Left lung (tissue), 14 donors: ENCODE measurements around the gene ADGRG3. TPM values are rescaled to one million over a fixed set of nuclear protein-coding genes. Genes with fewer than 3 reads are reported as not detected.

Experiments used
- ATAC-seq: fragments of 200-7000 bp; cut with Tn5 transposase; one replicate; pipeline ENCODE4 v1.9.1; 2020; ENCODE audit warnings: moderate library complexity
- DNase-seq, 4 donors: peaks; one replicate each; pipeline ENCODE4 v3.0.0-alpha.2; 2013 to 2020
- H3K27ac ChIP-seq, 2 donors: fragments of 200-600 bp; sonication (generic) in 1 of 2; one replicate each; pipeline versions ENCODE4 v1.5.0 to v1.8.0; 2020 to 2021
- H3K27me3 ChIP-seq, 2 donors: fragments of 200-600 bp; sonication (generic) in 1 of 2; one replicate each; pipeline versions ENCODE4 v1.5.0 to v1.8.0; 2020 to 2021
- H3K36me3 ChIP-seq, 2 donors: fragments of 200-600 bp; sonication (generic) in 1 of 2; one replicate each; pipeline versions ENCODE4 v1.5.0 to v1.8.0; 2020 to 2021
- H3K4me1 ChIP-seq, 2 donors: fragments of 200-600 bp; one replicate each; pipeline ENCODE4 v1.8.0; 2021
- H3K4me3 ChIP-seq, 2 donors: fragments of 200-600 bp; sonication (generic) in 1 of 2; one replicate each; pipeline versions ENCODE4 v1.5.0 to v1.8.0; 2020 to 2021; ENCODE audit warnings: mild to moderate bottlenecking in 1 of 2
- H3K9me3 ChIP-seq, 2 donors: fragments of 200-600 bp; sonication (generic) in 1 of 2; one replicate each; pipeline versions ENCODE4 v1.5.0 to v1.8.0; 2020 to 2021
- CTCF ChIP-seq, 2 donors: fragments of 200-600 bp; sonication (generic) in 1 of 2; IDR thresholded peaks; one replicate each; pipeline versions ENCODE4 v1.5.0 to v1.8.0; 2021; ENCODE audit warnings: antibody characterized with exemption in 2 of 2
- intact Hi-C, 2 donors: fragments of 100-400 bp; cut with DNase I; formaldehyde crosslinking; loops; one replicate each; pipeline versions ENCODE4 v1.11.2 to v1.14.2; 2022
- long read RNA-seq, 12 donors: library from polyadenylated mRNA in 2 of 12; unstranded in 2 of 12; transcript quantifications; one replicate each; pipeline ENCODE4 v2.0.0 and lab custom pipeline, GENCODE V29; 2019 to 2026
- polyA plus RNA-seq, 6 donors: library from polyadenylated mRNA; unstranded; fragments of 120-200 nt; gene quantifications; one replicate each; pipeline ENCODE4 v1.2.1, GENCODE V29; 2013; ENCODE audit not compliant: insufficient read length in 6 of 6
- total RNA-seq, 2 donors: library from RNA; stranded (reverse); fragmentation: NEBNext Ultra II Directional; extraction: Animal tissue kit (Norgen Biotek cat#: 25700); gene quantifications; one replicate each; pipeline ENCODE4 v1.2.1, GENCODE V29; 2021
- donor health status: DM: no; HTN: yes; CAD: no.
- donor health status: DM: no; HTN: no; CAD: no.

The ADGRG3 gene, protein sequence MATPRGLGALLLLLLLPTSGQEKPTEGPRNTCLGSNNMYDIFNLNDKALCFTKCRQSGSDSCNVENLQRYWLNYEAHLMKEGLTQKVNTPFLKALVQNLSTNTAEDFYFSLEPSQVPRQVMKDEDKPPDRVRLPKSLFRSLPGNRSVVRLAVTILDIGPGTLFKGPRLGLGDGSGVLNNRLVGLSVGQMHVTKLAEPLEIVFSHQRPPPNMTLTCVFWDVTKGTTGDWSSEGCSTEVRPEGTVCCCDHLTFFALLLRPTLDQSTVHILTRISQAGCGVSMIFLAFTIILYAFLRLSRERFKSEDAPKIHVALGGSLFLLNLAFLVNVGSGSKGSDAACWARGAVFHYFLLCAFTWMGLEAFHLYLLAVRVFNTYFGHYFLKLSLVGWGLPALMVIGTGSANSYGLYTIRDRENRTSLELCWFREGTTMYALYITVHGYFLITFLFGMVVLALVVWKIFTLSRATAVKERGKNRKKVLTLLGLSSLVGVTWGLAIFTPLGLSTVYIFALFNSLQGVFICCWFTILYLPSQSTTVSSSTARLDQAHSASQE
- total RNA-seq (10 to 100 TPM in 1 of 2 donors, 1 to 10 TPM in 1; 1.1 to 29.8 TPM), polyA plus RNA-seq (1 to 10 TPM in 4 of 6 donors, under 1 TPM in 2; 0.70 to 1.9 (median 1.1) TPM)
- long read RNA-seq, donor 1, result 0 reads
- long read RNA-seq, donor 2, result 0 reads
- long read RNA-seq, donor 3, partial matches to known transcripts, result 0 of 1 reads
- long read RNA-seq, donor 3, other reads (novel, unspliced or antisense), result 0 of 1 reads
- long read RNA-seq, donor 4, result 0 reads
- long read RNA-seq, donor 5, result 0 reads
- long read RNA-seq, donor 6, result 0 reads
- long read RNA-seq, donor 7, result 0 reads
- long read RNA-seq, donor 8, result 0 reads
- long read RNA-seq, donor 9, result 0 reads
- long read RNA-seq, donor 10, transcript ADGRG3-201 (12 exons, 2,728 nt), result major isoform, 7 of 13 reads
- long read RNA-seq, donor 10, partial matches to known transcripts, result 4 of 13 reads
- long read RNA-seq, donor 10, other reads (novel, unspliced or antisense), result 2 of 13 reads
- long read RNA-seq, donor 11, result 0 reads
- long read RNA-seq, donor 12, result 0 reads

- DNase-seq, result peak in 1 of 4 donors; percentile 91
- H3K27ac ChIP-seq, result peak within 1 kb of the TSS in 1 of 2 donors; percentile 86
Observed at GRCh38 chr16:57668263-57668571, at the start of gene ADGRG3. ADGRG3 (plus strand) TSS chr16:57668306; CDS start chr16:57668348, 42 bp downstream.

GRCh38 chr16:57619133-57619605 is 48.9 kb upstream of the ADGRG3 start:
- Histone ChIP-seq H3K36me3 (no peaks in the 10 kb centered on the region), H3K9me3 (no peaks in the 10 kb centered on the region), H3K4me1 (peaks cover 3 to 5% of the 10 kb centered on the region in 2 donors), H3K27me3 (no peaks in the 10 kb centered on the region), H3K4me3 (no peak overlapping the region), H3K27ac (no peak overlapping the region)
- ATAC-seq (no peak), DNase-seq (peak in 1 of 4 donors; percentile 29)
- TF ChIP-seq CTCF (IDR thresholded peaks at IDR 0.05), result no peak
- intact Hi-C loops, result no loop called here

More at GRCh38 chr16:57668263-57668571, at the start of gene ADGRG3:
- Histone ChIP-seq H3K9me3 (no peaks in the 10 kb centered on the region), H3K4me1 (peaks cover 0 to 32% of the 10 kb centered on the region in 2 donors), H3K27me3 (peaks cover 0 to 6% of the 10 kb centered on the region in 2 donors), H3K36me3 (peaks cover 0 to 9% of the 10 kb centered on the region in 2 donors), H3K4me3 (peak within 1 kb of the TSS in 1 of 2 donors; percentile 39)
- TF ChIP-seq CTCF (IDR thresholded peaks at IDR 0.05), result no peak
- no peak for ATAC-seq
- intact Hi-C loops, result no loop called here

DNA sequence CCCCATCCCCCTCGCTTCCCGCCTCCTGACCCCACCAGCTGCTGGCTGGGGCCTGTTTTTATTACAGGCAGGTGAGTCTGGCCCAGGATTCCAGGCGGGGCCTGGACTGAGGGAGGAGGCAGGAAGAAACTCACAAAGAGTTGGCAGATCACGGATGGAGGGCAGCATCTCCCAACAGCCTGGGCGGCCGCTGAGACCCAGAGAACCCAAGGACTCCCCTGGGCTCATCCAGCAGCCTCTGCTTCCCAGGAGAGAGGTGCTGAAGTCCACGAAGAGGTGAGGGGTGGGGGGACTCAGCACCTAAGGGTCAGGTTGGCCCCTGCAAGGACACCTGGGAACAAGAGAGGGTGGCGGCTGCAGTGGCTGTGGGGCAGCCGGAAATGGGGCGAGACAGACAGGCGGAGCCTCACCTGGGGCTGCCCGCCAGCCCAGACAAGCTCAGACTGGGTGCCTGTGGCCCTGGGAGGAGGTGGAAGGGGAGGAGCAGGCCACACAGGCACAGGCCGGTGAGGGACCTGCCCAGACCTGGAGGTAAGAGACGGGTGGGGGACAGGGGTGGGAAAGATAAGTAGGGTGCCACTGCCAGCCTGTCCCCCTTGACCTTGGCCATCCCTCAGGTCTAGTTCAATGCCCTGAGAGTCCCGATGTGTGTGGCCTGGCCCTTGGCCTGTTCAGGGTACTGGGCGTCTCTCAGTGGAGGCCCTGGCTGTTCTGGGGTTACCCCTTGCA is 48.3 kb upstream of the ADGRG3 start:
- Histone ChIP-seq H3K4me1 (peaks cover 3 to 5% of the 10 kb centered on the region in 2 donors), H3K27me3 (no peaks in the 10 kb centered on the region), H3K27ac (peak overlapping the region; percentile 14 to 70), H3K9me3 (no peaks in the 10 kb centered on the region), H3K36me3 (no peaks in the 10 kb centered on the region), H3K4me3 (peak overlapping the region; percentile 17 to 29)
- no peak for TF ChIP-seq CTCF (IDR thresholded peaks at IDR 0.05)
- peak; percentile 89 for ATAC-seq
- intact Hi-C loops, result no loop called here
- peak in 1 of 4 donors; percentile 72 for DNase-seq

GRCh38 chr16:57620335-57621231 is 47.5 kb upstream of the ADGRG3 start:
- ATAC-seq (peak; percentile 45), DNase-seq (peak in 3 of 4 donors; percentile 35 to 81 (median 50))
- peak overlapping the region; percentile 14 to 70 for H3K27ac ChIP-seq
- intact Hi-C loops, result no loop called here
- no peak for TF ChIP-seq CTCF (IDR thresholded peaks at IDR 0.05)
- H3K27me3 ChIP-seq, result no peaks in the 10 kb centered on the region
- H3K4me1 ChIP-seq, result peaks cover 3 to 5% of the 10 kb centered on the region in 2 donors
- no peaks in the 10 kb centered on the region for H3K36me3 ChIP-seq
- H3K4me3 ChIP-seq, result peak overlapping the region; percentile 17 to 29
- no peaks in the 10 kb centered on the region for H3K9me3 ChIP-seq
